H1 (cell line): Measurements from ENCODE around the gene ANKRD62. TPM values are rescaled to one million over a fixed set of nuclear protein-coding genes. Genes with fewer than 3 reads are reported as not detected.

ENCODE experiments used
- CTCF ChIA-PET: fragments of 300-600 bp; sonication (Branson Sonifier 250); formaldehyde crosslinking; loops from one replicate; lab custom pipeline; 2021; ENCODE audit not compliant: partially characterized antibody; lab: Charles Lee
- POLR2A ChIA-PET: fragments of 300-600 bp; sonication (Branson Sonifier 250); formaldehyde crosslinking; loops from one replicate; lab custom pipeline; 2021; ENCODE audit warnings: inconsistent platforms; ENCODE audit not compliant: partially characterized antibody; lab: Charles Lee
- DNase-seq, 2 experiments: peaks; one replicate each; pipeline versions ENCODE4 v3.0.0 to v3.0.0-alpha.2; 2010 to 2022; ENCODE audit warnings: low spot score in 2 of 2, low read depth in 1 of 2, mixed read lengths in 1 of 2
- FAIRE-seq: peaks from 2 replicates; lab custom pipeline; 2011; peaks lifted over from hg19 to GRCh38; lab: Jason Lieb, UNC
- H2AFZ ChIP-seq: 2 replicates; pipeline ENCODE4 v1.8.1; 2012; ENCODE audit warnings: low read length, inconsistent platforms
- H2AK5ac ChIP-seq: 2 replicates; pipeline ENCODE4 v1.6.1; 2013; ENCODE audit warnings: low read depth, low read length
- H2BK120ac ChIP-seq: replicated peaks from 2 replicates; pipeline ENCODE3; 2013; ENCODE audit warnings: low read depth, low read length, inconsistent platforms
- H2BK12ac ChIP-seq: 2 replicates; pipeline ENCODE4 v1.6.1; 2013; ENCODE audit warnings: low read depth, low read length
- H2BK15ac ChIP-seq: 2 replicates; pipeline ENCODE4 v1.6.1; 2013; ENCODE audit warnings: low read length
- H2BK20ac ChIP-seq: 2 replicates; pipeline ENCODE4 v1.6.1; 2013; ENCODE audit warnings: low read length
- H2BK5ac ChIP-seq: 2 replicates; pipeline ENCODE4 v1.6.1; 2013; ENCODE audit warnings: low read depth, low read length
- H3K14ac ChIP-seq: 2 replicates; pipeline ENCODE4 v1.6.1; 2013; ENCODE audit warnings: inconsistent platforms; ENCODE audit not compliant: insufficient read length
- H3K18ac ChIP-seq: 2 replicates; pipeline ENCODE4 v1.6.1; 2013; ENCODE audit warnings: low read length; ENCODE audit errors: extremely low read depth
- H3K23ac ChIP-seq: 2 replicates; pipeline ENCODE4 v1.6.1; 2013; ENCODE audit warnings: inconsistent platforms; ENCODE audit not compliant: insufficient read length
- H3K23me2 ChIP-seq: 2 replicates; pipeline ENCODE4 v1.6.1; 2013; ENCODE audit warnings: low read depth, low read length
- H3K27ac ChIP-seq: 2 replicates; pipeline ENCODE4 v1.6.1; 2011; ENCODE audit warnings: low read depth, low read length, inconsistent platforms
- H3K27me3 ChIP-seq, 4 experiments: replicated peaks in 1 of 4; 1 replicate in 1 of 4; 2 replicates in 3 of 4; pipeline versions ENCODE4 v1.6.1 to v1.8.1; 2011 to 2013; ENCODE audit warnings: low read length in 3 of 4, mild to moderate bottlenecking in 3 of 4, inconsistent platforms in 2 of 4, mixed read lengths in 2 of 4, moderate library complexity in 1 of 4; ENCODE audit not compliant: control insufficient read depth in 3 of 4, insufficient read depth in 3 of 4; ENCODE audit errors: extremely low read depth in 1 of 4
- H3K36me3 ChIP-seq, 4 experiments: 2 replicates each; pipeline versions ENCODE4 v1.6.1 to v1.8.1; 2011 to 2013; ENCODE audit warnings: mild to moderate bottlenecking in 4 of 4, low read length in 3 of 4, moderate library complexity in 2 of 4, control low read depth in 1 of 4, inconsistent platforms in 1 of 4; ENCODE audit not compliant: insufficient read depth in 4 of 4, control insufficient read depth in 2 of 4
- H3K4ac ChIP-seq: replicated peaks from 2 replicates; pipeline ENCODE3; 2013; ENCODE audit warnings: low read length, low read depth, mixed read lengths, inconsistent platforms; ENCODE audit not compliant: insufficient read length
- H3K4me1 ChIP-seq, 4 experiments: replicated peaks in 1 of 4; 1 replicate in 1 of 4; 2 replicates in 3 of 4; pipeline versions ENCODE4 v1.6.1 to v1.8.1; 2011 to 2013; ENCODE audit warnings: low read length in 3 of 4, inconsistent platforms in 2 of 4, mixed read lengths in 1 of 4; ENCODE audit not compliant: insufficient read depth in 4 of 4, control insufficient read depth in 3 of 4
- H3K4me2 ChIP-seq, 2 experiments: 2 replicates each; pipeline versions ENCODE4 v1.6.1 to v1.8.1; 2011 to 2013; ENCODE audit warnings: low read depth in 2 of 2, low read length in 2 of 2, control low read depth in 1 of 2, inconsistent platforms in 1 of 2, mild to moderate bottlenecking in 1 of 2; ENCODE audit not compliant: insufficient read depth in 1 of 2
- H3K4me3 ChIP-seq, 4 experiments: fragments of 200-600, 300-600 bp in 1 of 4; sonication (generic), shearing (Covaris generic), sonication (Bioruptor Twin) in 1 of 4; 2 replicates each; pipeline versions ENCODE4 v1.5.1 to v1.8.1; 2011 to 2016; ENCODE audit warnings: low read length in 4 of 4, low read depth in 3 of 4, control low read depth in 2 of 4, inconsistent platforms in 2 of 4, mild to moderate bottlenecking in 2 of 4, mixed read lengths in 1 of 4, moderate library complexity in 1 of 4; ENCODE audit not compliant: insufficient read depth in 2 of 4; ENCODE audit errors: extremely low read depth in 1 of 4
- H3K56ac ChIP-seq: replicated peaks from 2 replicates; pipeline ENCODE3; 2013; ENCODE audit warnings: low read depth, mild to moderate bottlenecking, mixed read lengths, low read length, inconsistent platforms; ENCODE audit not compliant: insufficient read length
- H3K79me1 ChIP-seq: 2 replicates; pipeline ENCODE4 v1.6.1; 2013; ENCODE audit warnings: low read depth, low read length, control low read depth
- H3K79me2 ChIP-seq, 2 experiments: 2 replicates each; pipeline versions ENCODE4 v1.6.1 to v1.8.1; 2012 to 2013; ENCODE audit warnings: low read length in 2 of 2, mild to moderate bottlenecking in 2 of 2, inconsistent platforms in 1 of 2; ENCODE audit not compliant: insufficient read depth in 2 of 2, control insufficient read depth in 1 of 2
- H3K9ac ChIP-seq, 4 experiments: replicated peaks in 1 of 4; 1 replicate in 1 of 4; 2 replicates in 3 of 4; pipeline versions ENCODE4 v1.6.1 to v1.8.1; 2011 to 2013; ENCODE audit warnings: low read depth in 3 of 4, low read length in 3 of 4, control low read depth in 2 of 4, mild to moderate bottlenecking in 2 of 4, moderate library complexity in 2 of 4, inconsistent platforms in 1 of 4; ENCODE audit errors: extremely low read depth in 1 of 4
- H3K9me3 ChIP-seq, 2 experiments: 2 replicates each; pipeline versions ENCODE4 v1.6.1 to v1.8.1; 2012 to 2013; ENCODE audit warnings: mild to moderate bottlenecking in 2 of 2, moderate library complexity in 2 of 2, control low read depth in 1 of 2, inconsistent platforms in 1 of 2, low read depth in 1 of 2, low read length in 1 of 2, mixed read lengths in 1 of 2; ENCODE audit not compliant: insufficient read depth in 2 of 2
- H4K20me1 ChIP-seq, 2 experiments: replicated peaks in 1 of 2; 2 replicates each; pipeline versions ENCODE3 to v1.8.1; 2011 to 2013; ENCODE audit warnings: inconsistent platforms in 2 of 2, low read length in 2 of 2, mild to moderate bottlenecking in 1 of 2; ENCODE audit not compliant: insufficient read depth in 2 of 2, control insufficient read depth in 1 of 2
- H4K5ac ChIP-seq: 2 replicates; pipeline ENCODE4 v1.6.1; 2013; ENCODE audit warnings: low read length, low read depth, mixed read lengths, inconsistent platforms; ENCODE audit not compliant: insufficient read length
- H4K8ac ChIP-seq: 2 replicates; pipeline ENCODE4 v1.8.0; 2013; ENCODE audit warnings: mild to moderate bottlenecking, moderate library complexity, low read length, inconsistent platforms; ENCODE audit not compliant: insufficient read depth; ENCODE audit errors: extremely low read depth
- H4K91ac ChIP-seq: replicated peaks from 2 replicates; pipeline ENCODE3; 2013; ENCODE audit warnings: low read length, mixed read lengths, inconsistent platforms; ENCODE audit not compliant: insufficient read length
- CBX5 ChIP-seq: fragments of 300-800, 300-1000 bp; sonication (generic); IDR thresholded peaks from 2 replicates; pipeline ENCODE4 v1.7.1; 2016; ENCODE audit warnings: antibody characterized with exemption, low read length, low read depth
- CTBP2 ChIP-seq: IDR thresholded peaks from 2 replicates; pipeline ENCODE4 v1.7.0; 2011; ENCODE audit warnings: borderline replicate concordance, mild to moderate bottlenecking, moderate library complexity, mixed read lengths, low read length; ENCODE audit not compliant: insufficient read depth, insufficient read length
- EGR1 ChIP-seq: IDR thresholded peaks from 2 replicates; pipeline ENCODE4 v1.6.1; 2011; ENCODE audit warnings: low read depth, low read length, borderline replicate concordance
- FOSL1 ChIP-seq: IDR thresholded peaks from 2 replicates; pipeline ENCODE4 v1.6.1; 2011; ENCODE audit warnings: mild to moderate bottlenecking, low read depth, low read length, moderate library complexity; ENCODE audit not compliant: insufficient read depth
- GABPA ChIP-seq: IDR thresholded peaks from 2 replicates; pipeline ENCODE4 v1.6.1; 2011; ENCODE audit warnings: mild to moderate bottlenecking, low read length, moderate library complexity, borderline replicate concordance; ENCODE audit not compliant: insufficient read depth
- RXRA ChIP-seq: IDR thresholded peaks from 2 replicates; pipeline ENCODE4 v1.6.1; 2011; ENCODE audit warnings: low read depth, mild to moderate bottlenecking, low read length, moderate library complexity; ENCODE audit not compliant: insufficient read depth
- SP2 ChIP-seq: IDR thresholded peaks from 2 replicates; pipeline ENCODE4 v1.6.1; 2012; ENCODE audit warnings: mild to moderate bottlenecking, low read length, inconsistent platforms
- YY1 ChIP-seq: IDR thresholded peaks from 2 replicates; pipeline ENCODE4 v1.6.1; 2011; ENCODE audit warnings: low read depth, mild to moderate bottlenecking, low read length
- WGBS, 2 experiments: shearing (Covaris generic) in 1 of 2; methylation state at CpG; one replicate each; pipeline versions ENCODE4 v1.1.6 to v1.1.7; 2013 to 2015; ENCODE audit warnings: low lambda C conversion rate in 2 of 2, mixed read lengths in 2 of 2, inconsistent platforms in 1 of 2, low coverage in 1 of 2, missing lambda C conversion rate in 1 of 2; ENCODE audit not compliant: insufficient replicate concordance in 2 of 2, insufficient coverage in 1 of 2, insufficient read length in 1 of 2; ENCODE audit errors: extremely low coverage in 1 of 2, missing lambda C conversion rate in 1 of 2; 5-methylcytosine and 5-hydroxymethylcytosine counted together
- polyA plus RNA-seq, 7 experiments: library from polyadenylated mRNA; depleted of rRNA in 3 of 7; stranded (reverse) in 5 of 7; unstranded in 2 of 7; fragments of >200 nt in 5 of 7; fragments of 200-250 nt in 2 of 7; gene quantifications; 1 replicate in 5 of 7; 2 replicates in 1 of 7; 4 replicates in 1 of 7; pipeline versions ENCODE4 v1.2.1 to v1.2.3, GENCODE V29; 2011 to 2013; ENCODE audit warnings: missing spikeins in 2 of 7, mixed read lengths in 2 of 7
- total RNA-seq: library from RNA; stranded (reverse); fragmentation: NEBNext Ultra II Directional; extraction: Animal tissue kit (Norgen Biotek cat#: 25700); gene quantifications from 2 replicates; pipeline ENCODE4 v1.2.1, GENCODE V29; 2021
- TF ChIP-seq, protein P1 (sequence below): IDR thresholded peaks from 2 replicates; pipeline ENCODE4 v1.6.1; 2011; ENCODE audit warnings: low read length, improper control_type of control experiment
- TF ChIP-seq, protein P2 (sequence below): IDR thresholded peaks from 2 replicates; pipeline ENCODE4 v1.6.1; 2012; ENCODE audit warnings: inconsistent platforms

Gene ANKRD62
- total and polyA plus RNA-seq, 2 of the 8 experiments (the other 6 are each of a cell fraction or from before 2014, with no cell fraction given) = not detected

DNA sequence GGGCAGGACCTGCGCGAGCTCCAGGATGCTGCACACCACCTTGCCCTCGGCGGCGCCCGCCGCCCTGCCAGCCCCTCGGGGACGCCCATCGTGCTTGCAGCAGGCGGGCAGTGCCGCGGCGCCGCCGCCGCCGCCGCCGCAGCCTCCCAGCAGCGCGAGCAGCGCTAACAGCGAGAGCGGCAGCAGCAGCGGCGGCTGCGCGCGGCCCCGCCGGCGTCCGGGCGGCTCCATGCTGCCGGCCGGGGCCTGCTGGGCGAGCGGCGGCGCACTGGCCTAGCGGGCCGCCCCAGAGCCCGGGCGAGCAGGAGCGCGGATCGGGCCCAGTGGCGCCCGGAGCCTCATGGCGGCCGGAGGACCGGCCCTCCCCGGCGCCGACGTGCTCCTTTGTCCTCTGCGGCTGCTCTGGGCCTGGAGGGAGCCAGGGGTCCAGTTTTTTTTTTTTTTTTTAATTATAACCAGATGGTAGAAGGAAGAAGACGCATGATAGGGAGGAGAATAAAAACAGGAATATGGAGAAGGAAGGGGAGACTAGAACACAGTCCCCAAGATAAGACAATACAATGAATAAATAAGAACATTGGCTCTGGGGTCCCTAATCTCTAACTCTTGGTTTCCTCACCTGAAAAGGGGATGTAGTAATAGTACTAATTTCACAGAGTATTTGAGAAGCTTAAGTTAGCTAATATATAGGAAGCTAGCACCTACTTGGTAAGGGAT, 17.1 kb upstream of the ANKRD62 start:
- H4K5ac ChIP-seq = no peak overlapping the region
- H3K79me1 ChIP-seq = no peaks in the 10 kb centered on the region
- H3K4me3 ChIP-seq = peak overlapping the region in 2 of 4 experiments; percentile 22 to 59; a peak in 4 of 8 replicates
- H3K56ac ChIP-seq = no peak overlapping the region
- H3K79me2 ChIP-seq = no peaks in the 10 kb centered on the region
- no peaks in the 10 kb centered on the region for H4K20me1 ChIP-seq
- H2BK120ac ChIP-seq = no peak overlapping the region
- H3K4me2 ChIP-seq = peak overlapping the region; percentile 29 to 62
- H4K8ac ChIP-seq = no peak overlapping the region
- DNase-seq = no peak
- H3K4ac ChIP-seq = no peak overlapping the region
- no peak overlapping the region for H2BK20ac ChIP-seq
- no peaks in the 10 kb centered on the region for H3K36me3 ChIP-seq
- 13% methylated on average over 22 of the region's 59 CpGs; no CpG with 5 or more reads in 1 of the 2 experiments for WGBS, 2 experiments
- no peak overlapping the region for H3K23ac ChIP-seq
- no peak overlapping the region for H2BK15ac ChIP-seq
- H2BK5ac ChIP-seq = no peak overlapping the region
- H3K27me3 ChIP-seq = no peaks in the 10 kb centered on the region
- H3K14ac ChIP-seq = no peak overlapping the region
- H2AK5ac ChIP-seq = no peak overlapping the region
- no peaks in the 10 kb centered on the region; a peak in 1 of 7 replicates for H3K4me1 ChIP-seq
- no peak overlapping the region; a peak in 2 of 7 replicates for H3K9ac ChIP-seq
- no peak overlapping the region; the same call in 1 of the 2 replicates for H3K18ac ChIP-seq
- POLR2A ChIA-PET = no interaction called here
- peak overlapping the region; percentile 92 for H2AFZ ChIP-seq
- CTCF ChIA-PET = no interaction called here
- no peaks in the 10 kb centered on the region for H3K23me2 ChIP-seq
- FAIRE-seq = no peak
- H2BK12ac ChIP-seq = no peak overlapping the region
- H4K91ac ChIP-seq = no peak overlapping the region
- H3K27ac ChIP-seq = no peak overlapping the region
- peaks cover 0 to 3% of the 10 kb centered on the region in 2 experiments; a peak in 1 of 4 replicates for H3K9me3 ChIP-seq
- TF ChIP-seq FOSL1 (no peak), YY1 (peak; percentile 79), CTBP2 (peak; percentile 34), SP2 (no peak), CBX5 (no peak), GABPA (peak; percentile 68; the same call in 1 of the 2 replicates), EGR1 (no peak), RXRA (no peak)
- TF ChIP-seq, protein P1, sequence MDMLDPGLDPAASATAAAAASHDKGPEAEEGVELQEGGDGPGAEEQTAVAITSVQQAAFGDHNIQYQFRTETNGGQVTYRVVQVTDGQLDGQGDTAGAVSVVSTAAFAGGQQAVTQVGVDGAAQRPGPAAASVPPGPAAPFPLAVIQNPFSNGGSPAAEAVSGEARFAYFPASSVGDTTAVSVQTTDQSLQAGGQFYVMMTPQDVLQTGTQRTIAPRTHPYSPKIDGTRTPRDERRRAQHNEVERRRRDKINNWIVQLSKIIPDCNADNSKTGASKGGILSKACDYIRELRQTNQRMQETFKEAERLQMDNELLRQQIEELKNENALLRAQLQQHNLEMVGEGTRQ = no peak
- TF ChIP-seq, protein P2, sequence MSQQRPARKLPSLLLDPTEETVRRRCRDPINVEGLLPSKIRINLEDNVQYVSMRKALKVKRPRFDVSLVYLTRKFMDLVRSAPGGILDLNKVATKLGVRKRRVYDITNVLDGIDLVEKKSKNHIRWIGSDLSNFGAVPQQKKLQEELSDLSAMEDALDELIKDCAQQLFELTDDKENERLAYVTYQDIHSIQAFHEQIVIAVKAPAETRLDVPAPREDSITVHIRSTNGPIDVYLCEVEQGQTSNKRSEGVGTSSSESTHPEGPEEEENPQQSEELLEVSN = no peak
